Hepatocyte (in vitro differentiated cells): ENCODE measurements around the gene ITGB7.

ENCODE experiments used
- EZH2 ChIP-seq: fragments of 200-600 bp; sonication (generic); IDR thresholded peaks from 2 replicates; pipeline ENCODE4 v1.6.1; 2016; ENCODE audit warnings: antibody characterized with exemption, mild to moderate bottlenecking, borderline replicate concordance
- TF ChIP-seq, protein P1 (sequence below): fragments of 200-600 bp; sonication (generic); IDR thresholded peaks from 2 replicates; pipeline ENCODE4 v1.5.1; 2016; ENCODE audit warnings: antibody characterized with exemption, mild to moderate bottlenecking; ENCODE audit not compliant: poor library complexity

DNA sequence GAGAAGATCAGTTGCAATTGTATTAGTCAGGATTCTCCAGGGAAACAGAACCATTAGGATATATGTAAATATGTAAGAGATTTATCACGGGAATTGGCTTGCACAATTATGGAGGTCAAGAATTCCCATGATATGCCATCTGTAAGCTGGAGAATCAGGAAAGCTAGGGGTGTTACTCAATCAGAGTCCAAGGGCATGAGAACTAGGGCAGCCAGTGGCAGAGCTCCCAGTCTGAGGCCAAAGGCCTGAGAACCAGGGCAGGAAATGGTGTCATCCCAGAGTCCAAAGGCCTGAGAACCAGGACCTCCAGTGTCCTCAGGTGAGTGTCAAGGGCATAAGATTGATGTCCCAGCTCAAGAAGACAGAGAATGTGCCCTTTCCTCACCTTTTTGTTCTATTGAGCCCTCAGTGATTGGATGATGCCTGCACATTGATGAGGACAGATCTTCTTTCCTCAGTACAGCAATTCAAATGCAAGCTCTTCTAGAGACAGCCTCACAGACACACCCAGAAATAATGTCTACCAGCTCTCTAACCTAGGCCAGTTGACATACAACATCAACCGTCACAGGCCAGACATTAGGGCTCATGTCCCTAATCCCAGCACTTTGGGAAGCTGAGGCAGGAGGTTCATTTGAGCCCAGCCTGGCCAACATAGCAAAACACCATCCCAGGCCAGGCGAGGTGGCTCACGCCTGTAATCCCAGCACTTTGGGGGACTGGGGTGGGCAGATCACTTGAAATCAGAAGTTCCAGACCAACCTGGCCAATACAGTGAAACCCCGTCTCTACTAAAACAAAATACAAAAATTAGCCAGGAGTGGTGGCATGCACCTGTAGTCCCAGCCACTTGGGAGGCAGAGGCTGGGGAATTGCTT, 61.4 kb downstream of the ITGB7 start:
- TF ChIP-seq, protein P1, sequence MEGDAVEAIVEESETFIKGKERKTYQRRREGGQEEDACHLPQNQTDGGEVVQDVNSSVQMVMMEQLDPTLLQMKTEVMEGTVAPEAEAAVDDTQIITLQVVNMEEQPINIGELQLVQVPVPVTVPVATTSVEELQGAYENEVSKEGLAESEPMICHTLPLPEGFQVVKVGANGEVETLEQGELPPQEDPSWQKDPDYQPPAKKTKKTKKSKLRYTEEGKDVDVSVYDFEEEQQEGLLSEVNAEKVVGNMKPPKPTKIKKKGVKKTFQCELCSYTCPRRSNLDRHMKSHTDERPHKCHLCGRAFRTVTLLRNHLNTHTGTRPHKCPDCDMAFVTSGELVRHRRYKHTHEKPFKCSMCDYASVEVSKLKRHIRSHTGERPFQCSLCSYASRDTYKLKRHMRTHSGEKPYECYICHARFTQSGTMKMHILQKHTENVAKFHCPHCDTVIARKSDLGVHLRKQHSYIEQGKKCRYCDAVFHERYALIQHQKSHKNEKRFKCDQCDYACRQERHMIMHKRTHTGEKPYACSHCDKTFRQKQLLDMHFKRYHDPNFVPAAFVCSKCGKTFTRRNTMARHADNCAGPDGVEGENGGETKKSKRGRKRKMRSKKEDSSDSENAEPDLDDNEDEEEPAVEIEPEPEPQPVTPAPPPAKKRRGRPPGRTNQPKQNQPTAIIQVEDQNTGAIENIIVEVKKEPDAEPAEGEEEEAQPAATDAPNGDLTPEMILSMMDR, result no peak
- no peak for TF ChIP-seq EZH2
